CD4-positive, alpha-beta T cell (primary cell): Measurements from ENCODE around the gene SLC19A3. TPM values are rescaled to one million over a fixed set of nuclear protein-coding genes. Genes with fewer than 3 reads are reported as not detected.
"Not testable (repeated sequence)": the region's sequence is repeated elsewhere in the genome, so short reads cannot be mapped to it uniquely, and the experiment has no call there.

Experiments used
- ATAC-seq: fragments of 200-7000 bp; cut with Tn5 transposase; one replicate; pipeline ENCODE4 v1.10.0; 2022; ENCODE audit warnings: mild to moderate bottlenecking; ENCODE audit not compliant: poor library complexity
- CTCF ChIA-PET: fragments of 350-600 bp; sonication (Branson Sonifier 250); formaldehyde crosslinking; loops from one replicate; lab custom pipeline; 2021; ENCODE audit warnings: antibody characterized with exemption, inconsistent platforms; lab: Charles Lee
- POLR2A ChIA-PET: fragments of 350-600 bp; sonication (Branson Sonifier 250); formaldehyde crosslinking; loops from one replicate; lab custom pipeline; 2021; ENCODE audit warnings: antibody characterized with exemption, inconsistent platforms; lab: Charles Lee
- DNase-seq, 14 experiments: peaks; one replicate each; pipeline ENCODE4 v3.0.0-alpha.2; 2013 to 2020; ENCODE audit warnings: mixed read lengths in 2 of 14
- H3K27ac ChIP-seq, 2 donors: one replicate each; pipeline versions ENCODE4 v1.5.1 to v1.7.0; 2013; ENCODE audit warnings: low read length in 2 of 2, low read depth in 1 of 2, mild to moderate bottlenecking in 1 of 2
- H3K27me3 ChIP-seq, 2 experiments: 1 replicate in 1 of 2; 2 replicates in 1 of 2; pipeline versions ENCODE4 v1.6.1 to v1.7.0; 2013; ENCODE audit warnings: low read length in 2 of 2, control low read depth in 1 of 2, mild to moderate bottlenecking in 1 of 2, moderate library complexity in 1 of 2; ENCODE audit not compliant: insufficient read depth in 2 of 2, control insufficient read depth in 1 of 2
- H3K36me3 ChIP-seq: one replicate; pipeline ENCODE4 v1.6.1; 2013; ENCODE audit warnings: low read length, control low read depth; ENCODE audit not compliant: insufficient read depth
- H3K4me1 ChIP-seq: one replicate; pipeline ENCODE4 v1.6.1; 2013; ENCODE audit warnings: low read length, control low read depth; ENCODE audit not compliant: insufficient read depth
- H3K4me3 ChIP-seq: one replicate; pipeline ENCODE4 v1.5.1; 2013; ENCODE audit warnings: mild to moderate bottlenecking, low read length, moderate library complexity
- H3K9me3 ChIP-seq, 2 experiments: 1 replicate in 1 of 2; 2 replicates in 1 of 2; pipeline versions ENCODE4 v1.6.1 to v1.7.0; 2013; ENCODE audit warnings: low read length in 2 of 2, mild to moderate bottlenecking in 2 of 2, control low read depth in 1 of 2, moderate library complexity in 1 of 2; ENCODE audit not compliant: control insufficient read depth in 1 of 2, insufficient read depth in 1 of 2
- H3K27ac Mint-ChIP-seq: one replicate; pipeline ENCODE4 v1.8.0; 2020; ENCODE audit warnings: mixed read lengths
- H3K27me3 Mint-ChIP-seq: one replicate; pipeline ENCODE4 v1.8.0; 2021; ENCODE audit warnings: mixed read lengths
- H3K36me3 Mint-ChIP-seq: one replicate; pipeline ENCODE4 v1.8.0; 2021; ENCODE audit warnings: low read depth, mixed read lengths
- H3K4me1 Mint-ChIP-seq: one replicate; pipeline ENCODE4 v1.8.0; 2021; ENCODE audit warnings: low read depth, mixed read lengths
- H3K4me3 Mint-ChIP-seq: one replicate; pipeline ENCODE4 v1.8.0; 2020; ENCODE audit warnings: mild to moderate bottlenecking, mixed read lengths
- H3K9me3 Mint-ChIP-seq: one replicate; pipeline ENCODE4 v1.8.0; 2020; ENCODE audit warnings: mixed read lengths
- CTCF ChIP-seq: fragments of 200-600 bp; IDR thresholded peaks from one replicate; pipeline ENCODE4 v1.8.0; 2022; ENCODE audit warnings: antibody characterized with exemption, mild to moderate bottlenecking
- intact Hi-C, 2 experiments: fragments of 100-400 bp; cut with DNase I in 1 of 2; cut with micrococcal nuclease in 1 of 2; formaldehyde crosslinking; loops; one replicate each; pipeline versions ENCODE4 v1.15.1 to v1.9.0; 2023 to 2025; cut with DNase I, micrococcal nuclease
- total RNA-seq, 174 experiments: library from RNA in 2 of 174; stranded (reverse) in 2 of 174; gene quantifications; one replicate each; pipeline ENCODE4 v1.2.3 and lab custom pipeline; 2021 to 2026

Gene SLC19A3
- total RNA-seq, 2 experiments from 2014 or later, result not detected

- DNase-seq, result peak in 1 of 14 experiments; percentile 13
- no peaks in the 10 kb centered on the region for H3K4me1 ChIP-seq
- no peaks in the 10 kb centered on the region for H3K27me3 Mint-ChIP-seq
- no peak for TF ChIP-seq CTCF
- CTCF ChIA-PET, result no interaction called here
- H3K27ac Mint-ChIP-seq, result no peak overlapping the region
- H3K4me1 Mint-ChIP-seq, result no peaks in the 10 kb centered on the region
- no peaks in the 10 kb centered on the region for H3K36me3 ChIP-seq
- no peak for ATAC-seq
- H3K27me3 ChIP-seq, result no peaks in the 10 kb centered on the region
- no peak overlapping the region for H3K27ac ChIP-seq
- no peak overlapping the region for H3K4me3 ChIP-seq
- H3K9me3 ChIP-seq, result peaks cover 0 to 5% of the 10 kb centered on the region in 2 experiments
- H3K4me3 Mint-ChIP-seq, result no peak overlapping the region
- POLR2A ChIA-PET, result no interaction called here
- no peaks in the 10 kb centered on the region for H3K36me3 Mint-ChIP-seq
- no peaks in the 10 kb centered on the region for H3K9me3 Mint-ChIP-seq
- intact Hi-C loops, result no loop called here
These were observed 30.3 kb upstream of the SLC19A3 start for GRCh38 chr2:227748079-227748478.

GRCh38 chr2:227745594-227745993 is 27.8 kb upstream of the SLC19A3 start, which contains the start of gene SCYGR8:
SCYGR8 (plus strand) TSS chr2:227745894; CDS start chr2:227745894, 0 bp downstream.
- H3K27ac ChIP-seq, result no peak within 1 kb of the TSS
- H3K27ac Mint-ChIP-seq, result no peak within 1 kb of the TSS
- H3K4me1 ChIP-seq, result no peaks in the 10 kb centered on the region
- H3K4me3 ChIP-seq, result no peak within 1 kb of the TSS
- no peaks in the 10 kb centered on the region for H3K27me3 ChIP-seq
- no peak for TF ChIP-seq CTCF
- H3K36me3 ChIP-seq, result no peaks in the 10 kb centered on the region
- H3K9me3 ChIP-seq, result peaks cover 0 to 5% of the 10 kb centered on the region in 2 experiments
- DNase-seq (no peak), ATAC-seq (no peak)
- ChIA-PET POLR2A (no interaction called here), CTCF (no interaction called here)
- H3K27me3 Mint-ChIP-seq, result peaks cover 4% of the 10 kb centered on the region
- no peak within 1 kb of the TSS for H3K4me3 Mint-ChIP-seq
- no peaks in the 10 kb centered on the region for H3K36me3 Mint-ChIP-seq
- H3K9me3 Mint-ChIP-seq, result no peaks in the 10 kb centered on the region
- intact Hi-C loops, result no loop called here
- no peaks in the 10 kb centered on the region for H3K4me1 Mint-ChIP-seq

- H3K4me1 ChIP-seq, intact Hi-C loops, H3K4me3 ChIP-seq, H3K27ac ChIP-seq, H3K9me3 Mint-ChIP-seq, H3K9me3 ChIP-seq, H3K27me3 ChIP-seq, H3K27me3 Mint-ChIP-seq, H3K4me3 Mint-ChIP-seq, H3K4me1 Mint-ChIP-seq, ATAC-seq, H3K36me3 Mint-ChIP-seq, H3K27ac Mint-ChIP-seq, H3K36me3 ChIP-seq, CTCF ChIA-PET: not testable (repeated sequence)
- peak in 3 of 14 experiments; percentile 9 to 30 (median 24) for DNase-seq
- POLR2A ChIA-PET, result interaction anchor here (0.6 kb wide), 1 partner anchor 23 kb away, joined by 3 read pairs; no protein-coding TSS in a partner anchor
These were observed 22.9 kb upstream of the SLC19A3 start for GRCh38 chr2:227740705-227741104.

GRCh38 chr2:227739351-227739750 is 21.5 kb upstream of the SLC19A3 start:
- no peaks in the 10 kb centered on the region for H3K9me3 ChIP-seq

More at GRCh38 chr2:227739351-227739750, 21.5 kb upstream of the SLC19A3 start:
- Mint-ChIP-seq H3K9me3 (no peaks in the 10 kb centered on the region), H3K4me3 (no peak overlapping the region), H3K27ac (no peak overlapping the region), H3K4me1 (no peaks in the 10 kb centered on the region), H3K36me3 (no peaks in the 10 kb centered on the region), H3K27me3 (peaks cover 10% of the 10 kb centered on the region)
- no peaks in the 10 kb centered on the region for H3K36me3 ChIP-seq
- CTCF ChIA-PET, result no interaction called here
- no peak overlapping the region for H3K27ac ChIP-seq
- H3K4me1 ChIP-seq, result no peaks in the 10 kb centered on the region
- TF ChIP-seq CTCF, result no peak
- DNase-seq (no peak), ATAC-seq (no peak)
- intact Hi-C loops, result no loop called here
- POLR2A ChIA-PET, result no interaction called here
- no peaks in the 10 kb centered on the region for H3K27me3 ChIP-seq
- no peak overlapping the region for H3K4me3 ChIP-seq
